Vagina (tissue), 2 donors: ENCODE results near the gene EVA1C. TPM values are rescaled to one million over a fixed set of nuclear protein-coding genes. Genes with fewer than 3 reads are reported as not detected.
"Not testable (repeated sequence)": the region's sequence is repeated elsewhere in the genome, so short reads cannot be mapped to it uniquely, and the experiment has no call there.

Experiments used
- DNase-seq, 2 donors: peaks; one replicate each; pipeline ENCODE4 v3.0.0-alpha.2; 2017; ENCODE audit errors: extremely low spot score in 2 of 2
- H3K27ac ChIP-seq: fragments of 200-600 bp; sonication (generic); one replicate; pipeline ENCODE4 v1.5.1; 2019
- H3K27me3 ChIP-seq: fragments of 200-600 bp; sonication (generic); one replicate; pipeline ENCODE4 v1.5.1; 2019
- H3K36me3 ChIP-seq, 2 donors: fragments of 200-600 bp; sonication (generic); one replicate each; pipeline ENCODE4 v1.5.1; 2017 to 2019
- H3K4me1 ChIP-seq: fragments of 200-600 bp; sonication (generic); one replicate; pipeline ENCODE4 v1.5.1; 2019
- H3K4me3 ChIP-seq, 2 donors: fragments of 200-600 bp; sonication (generic); 1 replicate in 1 of 2; 2 replicates in 1 of 2; pipeline ENCODE4 v1.5.1; 2016 to 2019
- H3K9me3 ChIP-seq: fragments of 200-600 bp; sonication (generic); one replicate; pipeline ENCODE4 v1.5.1; 2019
- POLR2A ChIP-seq, 2 donors: fragments of 450-650 bp; IDR thresholded peaks; one replicate each; pipeline ENCODE4 v1.6.1; 2017; ENCODE audit warnings: antibody characterized with exemption in 2 of 2, mild to moderate bottlenecking in 2 of 2, moderate library complexity in 2 of 2
- POLR2AphosphoS5 ChIP-seq, 2 donors: sonication (generic); formaldehyde crosslinking; IDR thresholded peaks; one replicate each; pipeline ENCODE4 v1.9.0; 2017; ENCODE audit warnings: antibody characterized with exemption in 2 of 2, mild to moderate bottlenecking in 2 of 2, low read depth in 1 of 2; ENCODE audit not compliant: insufficient read depth in 1 of 2
- intact Hi-C: fragments of 100-400 bp; cut with DNase I; formaldehyde crosslinking; loops from one replicate; pipeline ENCODE4 v1.15.1; 2023
- total RNA-seq: library from RNA; depleted of rRNA; stranded (reverse); fragments of >200 nt; gene quantifications from one replicate; pipeline ENCODE4 v1.2.3, GENCODE V29; 2016
- TF ChIP-seq, protein P1 (sequence below), 3 experiments: fragments of 450-650 bp in 2 of 3; fragments of 200-600 bp in 1 of 3; sonication (generic) in 1 of 3; IDR thresholded peaks; one replicate each; pipeline ENCODE4 v1.5.1; 2017 to 2019; ENCODE audit warnings: antibody characterized with exemption in 3 of 3, mild to moderate bottlenecking in 2 of 3, moderate library complexity in 2 of 3

The EVA1C gene
- total RNA-seq, 1 donor from 2014 or later: 66.5 TPM

DNA sequence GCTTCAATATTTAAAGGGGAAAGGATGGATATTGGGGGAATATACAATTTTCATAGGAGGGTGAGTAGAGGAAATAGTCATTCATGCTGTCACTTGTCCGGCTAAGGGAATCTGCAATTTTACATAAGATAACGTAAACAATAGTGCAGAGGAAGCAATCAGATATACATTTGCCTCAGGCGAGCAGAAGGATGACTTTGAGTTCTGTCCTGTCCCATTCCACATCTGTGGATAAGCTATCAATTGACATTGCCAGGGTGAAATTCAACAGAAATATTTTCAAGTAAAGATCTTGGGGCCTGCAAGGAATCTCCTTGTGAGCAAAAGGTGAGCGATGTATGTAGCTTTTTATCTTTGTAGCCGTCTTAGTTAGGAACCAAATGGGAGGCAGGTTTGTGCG, 32.6 kb downstream of the EVA1C start:
- TF ChIP-seq POLR2A (IDR thresholded peaks at IDR 0.05): no peak
- TF ChIP-seq POLR2AphosphoS5 (IDR thresholded peaks at IDR 0.05; ENCODE audit: insufficient read depth in 1 of 2, low read depth in 1 of 2): no peak
- TF ChIP-seq, protein P1, sequence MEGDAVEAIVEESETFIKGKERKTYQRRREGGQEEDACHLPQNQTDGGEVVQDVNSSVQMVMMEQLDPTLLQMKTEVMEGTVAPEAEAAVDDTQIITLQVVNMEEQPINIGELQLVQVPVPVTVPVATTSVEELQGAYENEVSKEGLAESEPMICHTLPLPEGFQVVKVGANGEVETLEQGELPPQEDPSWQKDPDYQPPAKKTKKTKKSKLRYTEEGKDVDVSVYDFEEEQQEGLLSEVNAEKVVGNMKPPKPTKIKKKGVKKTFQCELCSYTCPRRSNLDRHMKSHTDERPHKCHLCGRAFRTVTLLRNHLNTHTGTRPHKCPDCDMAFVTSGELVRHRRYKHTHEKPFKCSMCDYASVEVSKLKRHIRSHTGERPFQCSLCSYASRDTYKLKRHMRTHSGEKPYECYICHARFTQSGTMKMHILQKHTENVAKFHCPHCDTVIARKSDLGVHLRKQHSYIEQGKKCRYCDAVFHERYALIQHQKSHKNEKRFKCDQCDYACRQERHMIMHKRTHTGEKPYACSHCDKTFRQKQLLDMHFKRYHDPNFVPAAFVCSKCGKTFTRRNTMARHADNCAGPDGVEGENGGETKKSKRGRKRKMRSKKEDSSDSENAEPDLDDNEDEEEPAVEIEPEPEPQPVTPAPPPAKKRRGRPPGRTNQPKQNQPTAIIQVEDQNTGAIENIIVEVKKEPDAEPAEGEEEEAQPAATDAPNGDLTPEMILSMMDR (IDR thresholded peaks at IDR 0.05): no peak
- no peak overlapping the region for H3K4me3 ChIP-seq
- no peaks in the 10 kb centered on the region for H3K36me3 ChIP-seq
- no peaks in the 10 kb centered on the region for H3K27me3 ChIP-seq
- intact Hi-C loops: no loop called here
- H3K4me1 ChIP-seq: peaks cover 11% of the 10 kb centered on the region
- DNase-seq: no peak
- H3K9me3 ChIP-seq: no peaks in the 10 kb centered on the region
- no peak overlapping the region for H3K27ac ChIP-seq

DNA sequence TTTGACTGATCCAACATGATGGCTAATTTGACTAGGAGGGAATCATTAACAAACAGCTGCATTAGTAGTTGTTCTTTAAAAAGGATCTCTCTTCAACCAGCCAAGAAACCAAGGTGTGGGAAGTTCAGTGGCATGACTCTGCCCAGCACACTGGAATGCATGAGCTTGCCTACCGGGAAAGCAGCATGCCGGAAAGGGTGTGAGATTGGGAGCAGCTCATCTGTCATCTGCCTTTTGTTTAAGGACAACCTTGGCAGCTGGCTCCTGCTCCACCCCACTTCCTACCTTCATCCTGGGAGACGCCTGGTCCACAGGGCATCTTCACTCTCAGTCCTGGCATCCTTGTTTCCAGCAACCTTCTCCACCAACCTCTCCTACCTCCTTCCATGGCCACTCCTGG, 33.9 kb downstream of the EVA1C start:
- H3K4me3 ChIP-seq, H3K27ac ChIP-seq, H3K27me3 ChIP-seq, H3K36me3 ChIP-seq, DNase-seq, H3K9me3 ChIP-seq, intact Hi-C loops: not testable (repeated sequence)
- H3K4me1 ChIP-seq: peaks cover 24% of the 10 kb centered on the region

DNA sequence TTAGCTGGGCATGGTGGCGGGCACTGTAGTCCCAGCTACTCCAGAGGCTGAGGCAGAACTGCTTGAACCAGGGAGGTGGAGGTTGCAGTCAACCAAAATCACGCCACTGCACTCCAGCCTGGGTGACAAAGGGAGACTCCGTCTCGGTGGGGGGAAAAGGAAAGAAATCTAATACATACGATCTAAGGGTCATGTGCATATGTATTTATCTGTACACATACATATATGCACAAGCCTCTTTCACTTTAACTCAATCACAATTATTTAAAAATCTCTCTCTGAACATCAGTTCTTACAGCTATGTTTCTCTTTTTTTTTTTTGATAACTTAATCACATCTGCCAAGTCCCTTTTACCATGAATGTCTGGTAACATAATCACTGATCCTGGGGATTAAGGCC, 34.7 kb downstream of the EVA1C start:
- H3K36me3 ChIP-seq: no peaks in the 10 kb centered on the region
- intact Hi-C loops: no loop called here
- TF ChIP-seq, protein P1 (IDR thresholded peaks at IDR 0.05): no peak
- no peak for TF ChIP-seq POLR2AphosphoS5 (IDR thresholded peaks at IDR 0.05; ENCODE audit: insufficient read depth in 1 of 2, low read depth in 1 of 2)
- TF ChIP-seq POLR2A (IDR thresholded peaks at IDR 0.05): no peak
- no peak for DNase-seq
- no peak overlapping the region for H3K27ac ChIP-seq
- no peaks in the 10 kb centered on the region for H3K9me3 ChIP-seq
- H3K4me1 ChIP-seq: peaks cover 29% of the 10 kb centered on the region
- H3K27me3 ChIP-seq: no peaks in the 10 kb centered on the region
- no peak overlapping the region for H3K4me3 ChIP-seq

DNA sequence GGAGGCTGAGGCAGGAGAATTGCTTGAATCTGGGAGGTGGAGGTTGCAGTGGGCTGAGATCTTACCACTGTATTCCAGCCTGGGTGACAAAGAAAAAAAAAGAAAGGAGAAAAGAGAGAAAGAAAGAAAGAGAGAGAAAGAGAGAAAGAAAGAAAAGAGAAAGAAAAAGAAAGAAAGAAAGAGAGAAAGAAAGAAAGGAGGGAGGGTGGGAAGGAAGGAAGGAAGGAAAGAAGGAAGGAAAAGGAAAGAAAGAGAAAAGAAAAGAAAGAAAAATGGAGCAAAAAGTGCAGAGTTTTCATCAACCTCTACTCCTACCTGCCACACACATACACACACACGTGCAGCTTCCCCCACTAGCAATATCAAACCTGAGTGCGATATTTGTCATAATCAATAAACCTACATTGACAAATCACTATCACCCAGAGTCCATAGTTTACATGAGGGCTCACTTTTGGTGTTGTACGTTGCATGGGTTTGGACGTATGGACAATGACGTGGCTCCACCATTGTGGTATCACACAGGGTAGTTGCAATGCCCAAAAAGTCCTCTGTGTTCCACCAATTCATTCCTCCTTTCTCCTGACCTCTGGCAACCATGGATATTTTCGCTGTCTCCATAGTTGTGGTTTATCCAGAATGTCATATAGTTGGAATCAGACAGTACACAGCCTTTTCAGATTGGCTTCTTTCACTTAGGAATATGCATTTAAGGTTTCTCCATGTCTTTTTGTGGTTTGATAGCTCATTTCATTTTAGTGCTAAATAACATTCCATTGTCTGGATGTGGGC, 36.5 kb downstream of the EVA1C start:
- H3K4me1 ChIP-seq: peaks cover 29% of the 10 kb centered on the region
- H3K27ac ChIP-seq: peak overlapping the region; percentile 25
- TF ChIP-seq POLR2AphosphoS5 (IDR thresholded peaks at IDR 0.05; ENCODE audit: insufficient read depth in 1 of 2, low read depth in 1 of 2): no peak
- TF ChIP-seq POLR2A (IDR thresholded peaks at IDR 0.05): no peak
- TF ChIP-seq, protein P1 (IDR thresholded peaks at IDR 0.05): no peak
- H3K27me3 ChIP-seq: no peaks in the 10 kb centered on the region
- H3K9me3 ChIP-seq: no peaks in the 10 kb centered on the region
- peaks cover 0 to 5% of the 10 kb centered on the region in 2 donors for H3K36me3 ChIP-seq
- no peak for DNase-seq
- intact Hi-C loops: no loop called here
- no peak overlapping the region for H3K4me3 ChIP-seq

DNA sequence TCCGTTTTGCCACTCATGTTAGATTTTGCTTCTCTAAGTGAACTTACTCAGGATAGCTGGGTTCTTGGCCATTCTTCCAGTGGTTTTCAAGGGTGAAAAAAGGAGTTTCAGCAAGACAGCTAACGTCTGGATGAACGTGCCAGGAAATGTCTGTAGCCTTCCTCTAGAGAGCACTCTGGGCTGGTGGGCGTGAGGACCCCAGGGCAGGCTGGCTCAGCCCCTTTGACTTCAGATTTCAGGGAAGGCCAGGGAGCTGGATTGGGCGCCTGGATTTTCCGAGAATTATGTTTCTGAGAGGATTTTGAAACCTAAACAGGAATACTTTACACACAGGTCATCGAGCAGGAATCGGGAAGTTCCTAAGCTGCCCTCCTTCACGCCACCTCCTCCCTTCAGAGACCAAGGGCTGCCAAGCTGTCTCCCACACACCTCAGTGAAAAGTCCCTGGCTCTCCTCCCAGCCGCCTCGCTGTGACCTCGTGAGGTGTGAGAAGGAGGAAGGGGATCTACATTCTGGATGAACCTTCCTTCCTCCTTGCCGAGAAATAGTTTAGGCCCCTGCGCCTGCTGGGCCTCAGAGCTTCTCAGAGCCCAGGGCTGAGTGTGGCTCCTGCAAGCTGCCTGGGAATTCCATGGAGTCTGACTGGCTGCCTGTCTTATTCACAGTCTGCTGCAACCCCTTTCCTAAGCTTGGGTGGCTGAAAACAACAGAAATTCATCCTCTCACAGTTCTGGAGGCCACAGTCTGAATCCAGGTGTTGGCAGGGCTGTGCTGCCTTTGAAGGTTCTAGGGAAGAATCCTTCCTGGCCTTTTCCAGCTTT, 38.6 kb downstream of the EVA1C start:
- DNase-seq, H3K27me3 ChIP-seq, intact Hi-C loops, H3K36me3 ChIP-seq, H3K9me3 ChIP-seq: not testable (repeated sequence)
- Histone ChIP-seq H3K4me3 (peak overlapping the region in 1 of 2 donors; percentile 4), H3K4me1 (peaks cover 48% of the 10 kb centered on the region), H3K27ac (peak overlapping the region; percentile 79)
- peak; percentile 22 to 41 for TF ChIP-seq POLR2AphosphoS5 (IDR thresholded peaks at IDR 0.05; ENCODE audit: insufficient read depth in 1 of 2, low read depth in 1 of 2)

DNA sequence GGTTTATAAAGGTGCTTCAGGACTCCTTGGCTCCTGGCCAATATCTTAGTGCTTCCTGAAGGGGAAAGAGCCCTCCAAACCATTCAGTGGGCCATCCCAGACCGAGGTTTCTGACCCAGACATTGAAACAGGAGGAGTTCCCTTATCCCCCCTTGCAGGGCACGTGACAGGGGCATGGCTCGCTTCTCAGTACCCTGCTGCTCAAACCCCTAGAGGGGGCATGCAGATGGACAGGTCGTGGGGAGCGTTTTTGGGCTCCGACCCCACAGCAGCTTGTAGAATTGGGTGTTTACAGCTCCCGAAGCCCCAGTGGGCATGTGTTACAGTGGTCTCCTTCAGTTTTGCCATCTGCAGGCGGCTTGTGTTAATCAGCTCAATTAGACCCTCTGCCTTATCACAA, 39.7 kb downstream of the EVA1C start:
- H3K9me3 ChIP-seq, H3K36me3 ChIP-seq, H3K4me3 ChIP-seq, DNase-seq, H3K27me3 ChIP-seq, intact Hi-C loops: not testable (repeated sequence)
- Histone ChIP-seq H3K4me1 (peaks cover 59% of the 10 kb centered on the region), H3K27ac (peak overlapping the region; percentile 79)
